ENCODE results near the gene OTUD3.
"Not testable (repeated sequence)": the region's sequence is repeated elsewhere in the genome, so short reads cannot be mapped to it uniquely, and the experiment has no call there.

The OTUD3 gene

DNA sequence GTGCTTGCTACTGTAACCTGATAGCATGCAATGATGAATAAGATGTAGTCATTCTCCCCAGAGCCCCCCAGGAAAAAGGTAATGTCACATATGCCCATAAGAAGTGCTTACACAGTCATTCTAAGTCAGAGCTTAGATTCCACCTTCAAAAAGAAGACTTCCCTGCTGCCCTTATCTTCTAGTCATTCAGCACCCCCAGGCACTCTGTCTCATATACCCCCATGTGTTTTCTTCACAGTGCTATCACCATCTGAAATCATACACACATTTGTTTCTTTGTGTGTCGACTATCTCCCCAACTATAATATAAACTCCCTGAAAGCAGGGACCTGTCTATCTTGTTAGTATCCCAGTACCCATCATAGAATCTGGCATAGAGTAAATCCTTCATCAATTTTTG lies 16.2 kb upstream of the OTUD3 start:
- no peak for TF ChIP-seq GABPA (IDR thresholded peaks at IDR 0.05; ENCODE audit: low read depth)
- TF ChIP-seq, protein P1, sequence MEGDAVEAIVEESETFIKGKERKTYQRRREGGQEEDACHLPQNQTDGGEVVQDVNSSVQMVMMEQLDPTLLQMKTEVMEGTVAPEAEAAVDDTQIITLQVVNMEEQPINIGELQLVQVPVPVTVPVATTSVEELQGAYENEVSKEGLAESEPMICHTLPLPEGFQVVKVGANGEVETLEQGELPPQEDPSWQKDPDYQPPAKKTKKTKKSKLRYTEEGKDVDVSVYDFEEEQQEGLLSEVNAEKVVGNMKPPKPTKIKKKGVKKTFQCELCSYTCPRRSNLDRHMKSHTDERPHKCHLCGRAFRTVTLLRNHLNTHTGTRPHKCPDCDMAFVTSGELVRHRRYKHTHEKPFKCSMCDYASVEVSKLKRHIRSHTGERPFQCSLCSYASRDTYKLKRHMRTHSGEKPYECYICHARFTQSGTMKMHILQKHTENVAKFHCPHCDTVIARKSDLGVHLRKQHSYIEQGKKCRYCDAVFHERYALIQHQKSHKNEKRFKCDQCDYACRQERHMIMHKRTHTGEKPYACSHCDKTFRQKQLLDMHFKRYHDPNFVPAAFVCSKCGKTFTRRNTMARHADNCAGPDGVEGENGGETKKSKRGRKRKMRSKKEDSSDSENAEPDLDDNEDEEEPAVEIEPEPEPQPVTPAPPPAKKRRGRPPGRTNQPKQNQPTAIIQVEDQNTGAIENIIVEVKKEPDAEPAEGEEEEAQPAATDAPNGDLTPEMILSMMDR (IDR thresholded peaks at IDR 0.05; ENCODE audit: insufficient read depth, low read length): no peak
- TF ChIP-seq SPI1 (IDR thresholded peaks at IDR 0.05; ENCODE audit: borderline replicate concordance, low read depth): no peak
- TF ChIP-seq, protein P2, sequence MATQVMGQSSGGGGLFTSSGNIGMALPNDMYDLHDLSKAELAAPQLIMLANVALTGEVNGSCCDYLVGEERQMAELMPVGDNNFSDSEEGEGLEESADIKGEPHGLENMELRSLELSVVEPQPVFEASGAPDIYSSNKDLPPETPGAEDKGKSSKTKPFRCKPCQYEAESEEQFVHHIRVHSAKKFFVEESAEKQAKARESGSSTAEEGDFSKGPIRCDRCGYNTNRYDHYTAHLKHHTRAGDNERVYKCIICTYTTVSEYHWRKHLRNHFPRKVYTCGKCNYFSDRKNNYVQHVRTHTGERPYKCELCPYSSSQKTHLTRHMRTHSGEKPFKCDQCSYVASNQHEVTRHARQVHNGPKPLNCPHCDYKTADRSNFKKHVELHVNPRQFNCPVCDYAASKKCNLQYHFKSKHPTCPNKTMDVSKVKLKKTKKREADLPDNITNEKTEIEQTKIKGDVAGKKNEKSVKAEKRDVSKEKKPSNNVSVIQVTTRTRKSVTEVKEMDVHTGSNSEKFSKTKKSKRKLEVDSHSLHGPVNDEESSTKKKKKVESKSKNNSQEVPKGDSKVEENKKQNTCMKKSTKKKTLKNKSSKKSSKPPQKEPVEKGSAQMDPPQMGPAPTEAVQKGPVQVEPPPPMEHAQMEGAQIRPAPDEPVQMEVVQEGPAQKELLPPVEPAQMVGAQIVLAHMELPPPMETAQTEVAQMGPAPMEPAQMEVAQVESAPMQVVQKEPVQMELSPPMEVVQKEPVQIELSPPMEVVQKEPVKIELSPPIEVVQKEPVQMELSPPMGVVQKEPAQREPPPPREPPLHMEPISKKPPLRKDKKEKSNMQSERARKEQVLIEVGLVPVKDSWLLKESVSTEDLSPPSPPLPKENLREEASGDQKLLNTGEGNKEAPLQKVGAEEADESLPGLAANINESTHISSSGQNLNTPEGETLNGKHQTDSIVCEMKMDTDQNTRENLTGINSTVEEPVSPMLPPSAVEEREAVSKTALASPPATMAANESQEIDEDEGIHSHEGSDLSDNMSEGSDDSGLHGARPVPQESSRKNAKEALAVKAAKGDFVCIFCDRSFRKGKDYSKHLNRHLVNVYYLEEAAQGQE (IDR thresholded peaks at IDR 0.05; ENCODE audit: insufficient replicate concordance, low read depth): no peak
- no peak for TF ChIP-seq POLR2AphosphoS5 (IDR thresholded peaks at IDR 0.05; ENCODE audit: low read depth)
- Histone ChIP-seq H3K27me3 (ENCODE audit: insufficient read depth, poor library complexity, severe bottlenecking) (no peaks in the 10 kb centered on the region), H3K4me3 (replicated peaks; ENCODE audit: insufficient read depth, low read length) (no peak overlapping the region), H3K27ac (replicated peaks) (no peak overlapping the region)
- DNase-seq (ENCODE audit: low read depth in 1 of 2, low spot score in 1 of 2): no peak

DNA sequence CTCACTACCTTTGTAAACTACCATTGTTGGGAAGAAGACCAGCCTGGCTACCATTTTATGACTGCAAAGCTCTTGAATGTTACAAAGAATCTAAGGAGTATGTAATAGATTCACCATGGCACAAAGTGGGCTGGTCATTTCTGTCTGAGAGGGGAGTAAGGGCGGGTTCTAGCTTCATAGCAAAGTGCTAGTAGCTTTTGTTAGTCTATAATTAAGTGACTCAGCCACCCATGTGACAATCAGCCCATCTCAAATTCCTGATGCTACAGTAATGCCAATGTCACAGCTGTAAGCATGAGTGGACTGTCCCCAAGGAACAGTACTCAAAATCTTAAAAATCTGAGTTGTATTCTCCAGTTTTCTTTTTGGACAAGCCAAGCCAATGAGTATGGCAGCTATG lies 15.4 kb upstream of the OTUD3 start:
- no peak for DNase-seq (ENCODE audit: low read depth in 1 of 2, low spot score in 1 of 2)
- no peak overlapping the region for H3K4me3 ChIP-seq (replicated peaks; ENCODE audit: insufficient read depth, low read length)
- TF ChIP-seq, protein P2 (IDR thresholded peaks at IDR 0.05; ENCODE audit: insufficient replicate concordance, low read depth): no peak
- no peak for TF ChIP-seq POLR2AphosphoS5 (IDR thresholded peaks at IDR 0.05; ENCODE audit: low read depth)
- TF ChIP-seq, protein P1 (IDR thresholded peaks at IDR 0.05; ENCODE audit: insufficient read depth, low read length): no peak
- TF ChIP-seq SPI1 (IDR thresholded peaks at IDR 0.05; ENCODE audit: borderline replicate concordance, low read depth): no peak
- no peak for TF ChIP-seq GABPA (IDR thresholded peaks at IDR 0.05; ENCODE audit: low read depth)
- H3K27me3 ChIP-seq (ENCODE audit: insufficient read depth, poor library complexity, severe bottlenecking): no peaks in the 10 kb centered on the region
- no peak overlapping the region for H3K27ac ChIP-seq (replicated peaks)

DNA sequence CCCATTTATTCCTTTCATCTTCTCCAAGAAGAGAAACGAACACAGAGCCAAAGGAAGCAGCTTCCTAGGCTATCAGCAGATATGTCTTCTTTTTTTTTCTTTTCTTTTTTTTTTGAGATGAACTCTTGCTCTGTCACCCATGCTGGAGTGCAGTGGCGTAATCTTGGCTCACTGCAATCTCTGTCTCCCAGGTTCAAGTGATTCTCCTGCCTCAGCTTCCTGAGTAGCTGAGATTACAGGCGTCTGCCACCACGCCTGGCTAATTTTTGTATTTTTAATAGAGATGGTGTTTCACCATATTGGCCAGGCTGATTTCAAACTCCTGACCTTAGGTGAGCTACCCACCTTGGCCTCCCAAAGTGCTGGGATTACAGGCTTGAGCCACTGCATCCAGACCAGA lies 13.6 kb upstream of the OTUD3 start:
- H3K27ac ChIP-seq (replicated peaks); H3K27me3 ChIP-seq (ENCODE audit: insufficient read depth, poor library complexity, severe bottlenecking); H3K4me3 ChIP-seq (replicated peaks; ENCODE audit: insufficient read depth, low read length); DNase-seq (ENCODE audit: low read depth in 1 of 2, low spot score in 1 of 2): not testable (repeated sequence)

DNA sequence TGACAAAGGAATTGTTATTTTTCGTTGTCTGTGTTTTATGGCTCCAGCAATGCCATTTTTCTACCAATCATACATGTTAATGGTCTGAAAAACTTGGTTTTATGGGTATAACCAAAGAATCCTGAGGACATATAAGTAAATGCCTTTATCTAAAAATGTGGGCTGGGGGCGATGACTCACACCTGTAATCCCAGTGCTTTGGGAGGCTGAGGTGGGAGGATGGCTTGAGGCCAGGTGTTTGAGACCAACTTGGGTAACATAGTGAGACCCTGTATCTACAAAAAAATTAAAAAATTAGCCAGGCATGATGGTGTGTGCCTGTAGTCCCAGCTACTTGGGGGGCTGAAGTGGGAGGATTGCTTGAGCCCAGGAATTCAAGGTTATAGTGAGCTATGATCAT lies 12.7 kb upstream of the OTUD3 start:
- H3K27ac ChIP-seq (replicated peaks); H3K4me3 ChIP-seq (replicated peaks; ENCODE audit: insufficient read depth, low read length); H3K27me3 ChIP-seq (ENCODE audit: insufficient read depth, poor library complexity, severe bottlenecking); DNase-seq (ENCODE audit: low read depth in 1 of 2, low spot score in 1 of 2): not testable (repeated sequence)

DNA sequence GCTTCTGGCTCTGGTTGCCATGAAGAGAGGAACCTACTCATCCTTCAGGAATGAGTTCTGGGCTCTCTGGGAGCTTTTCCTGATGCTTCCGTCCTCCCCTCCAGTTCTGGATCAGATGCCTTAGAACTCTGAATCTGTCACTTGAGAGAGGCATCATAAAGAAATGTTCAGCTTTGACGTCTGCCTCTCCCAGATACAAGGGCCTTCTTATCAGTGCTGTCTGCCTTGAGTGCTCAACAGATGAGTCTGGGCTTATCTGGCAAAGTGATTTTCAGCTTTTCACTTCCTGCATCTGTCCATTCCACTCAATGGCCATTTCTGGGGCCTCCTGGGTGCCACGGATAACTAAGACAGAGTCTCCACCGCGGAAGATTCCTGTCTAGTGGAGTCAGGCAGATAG lies 12.3 kb upstream of the OTUD3 start:
- DNase-seq (ENCODE audit: low read depth in 1 of 2, low spot score in 1 of 2): no peak
- Histone ChIP-seq H3K27me3 (ENCODE audit: insufficient read depth, poor library complexity, severe bottlenecking) (no peaks in the 10 kb centered on the region), H3K27ac (replicated peaks) (no peak overlapping the region), H3K4me3 (replicated peaks; ENCODE audit: insufficient read depth, low read length) (no peak overlapping the region)
- TF ChIP-seq, protein P1 (IDR thresholded peaks at IDR 0.05; ENCODE audit: insufficient read depth, low read length): no peak
- TF ChIP-seq, protein P2 (IDR thresholded peaks at IDR 0.05; ENCODE audit: insufficient replicate concordance, low read depth): no peak
- TF ChIP-seq SPI1 (IDR thresholded peaks at IDR 0.05; ENCODE audit: borderline replicate concordance, low read depth): no peak
- TF ChIP-seq POLR2AphosphoS5 (IDR thresholded peaks at IDR 0.05; ENCODE audit: low read depth): no peak
- no peak for TF ChIP-seq GABPA (IDR thresholded peaks at IDR 0.05; ENCODE audit: low read depth)

Measured in HL-60 (cell line).